Spleen (tissue), 11 donors: ENCODE data around the gene HS3ST4. TPM values are rescaled to one million over a fixed set of nuclear protein-coding genes. Genes with fewer than 3 reads are reported as not detected.

Source experiments
- DNase-seq: peaks from one replicate; pipeline ENCODE4 v3.0.0-alpha.2; 2020
- H3K27ac ChIP-seq, 8 donors: fragments of 200-600 bp; sonication (generic) in 7 of 8; 1 replicate in 4 of 8; 2 replicates in 4 of 8; pipeline versions ENCODE4 v1.5.0 to v1.8.0; 2016 to 2021; ENCODE audit warnings: inconsistent platforms in 4 of 8, mild to moderate bottlenecking in 4 of 8, moderate library complexity in 1 of 8
- H3K27me3 ChIP-seq, 7 donors: fragments of 200-600 bp; sonication (generic) in 6 of 7; replicated peaks in 1 of 7; 1 replicate in 4 of 7; 2 replicates in 3 of 7; pipeline versions ENCODE4 v1.5.0 to v1.8.0; 2016 to 2021; ENCODE audit warnings: inconsistent platforms in 3 of 7, mild to moderate bottlenecking in 1 of 7
- H3K36me3 ChIP-seq, 6 donors: fragments of 200-600 bp; sonication (generic) in 5 of 6; 1 replicate in 4 of 6; 2 replicates in 2 of 6; pipeline versions ENCODE4 v1.5.0 to v1.8.0; 2016 to 2021; ENCODE audit warnings: inconsistent platforms in 2 of 6
- H3K4me1 ChIP-seq, 6 donors: fragments of 200-600 bp; sonication (generic) in 5 of 6; 1 replicate in 3 of 6; 2 replicates in 3 of 6; pipeline versions ENCODE4 v1.5.0 to v1.8.0; 2016 to 2021; ENCODE audit warnings: inconsistent platforms in 3 of 6
- H3K4me3 ChIP-seq, 8 donors: fragments of 200-600 bp; sonication (generic) in 7 of 8; 1 replicate in 4 of 8; 2 replicates in 4 of 8; pipeline versions ENCODE4 v1.5.0 to v1.8.0; 2016 to 2021; ENCODE audit warnings: inconsistent platforms in 4 of 8, mild to moderate bottlenecking in 4 of 8, moderate library complexity in 2 of 8
- H3K9me3 ChIP-seq, 8 donors: fragments of 200-600 bp; sonication (generic) in 7 of 8; 1 replicate in 4 of 8; 2 replicates in 4 of 8; pipeline versions ENCODE4 v1.5.0 to v1.8.0; 2016 to 2021; ENCODE audit warnings: inconsistent platforms in 4 of 8
- POLR2A ChIP-seq, 3 donors: fragments of 450-650 bp; IDR thresholded peaks; one replicate each; pipeline ENCODE4 v1.5.1; 2017; ENCODE audit warnings: antibody characterized with exemption in 3 of 3, mild to moderate bottlenecking in 1 of 3
- POLR2AphosphoS5 ChIP-seq, 3 donors: sonication (generic); formaldehyde crosslinking; IDR thresholded peaks; one replicate each; pipeline ENCODE4 v1.5.1; 2017; ENCODE audit warnings: antibody characterized with exemption in 3 of 3
- WGBS, 5 donors: extraction: QIAGEN DNeasy Blood & Tissue Kit in 3 of 5; methylation state at CpG; one replicate each; pipeline versions ENCODE4 v1.1.5 to v1.1.7; 2013 to 2018; 5-methylcytosine and 5-hydroxymethylcytosine counted together
- intact Hi-C: fragments of 100-400 bp; cut with DNase I; formaldehyde crosslinking; loops from one replicate; pipeline ENCODE4 v1.15.0; 2023; ENCODE audit warnings: low total_unique reads
- polyA plus RNA-seq, 3 donors: library from polyadenylated mRNA; stranded (reverse); fragments of 200-250 nt; gene quantifications; one replicate each; pipeline ENCODE4 v1.2.1, GENCODE V29; 2013
- total RNA-seq, 7 donors: library from RNA; depleted of rRNA in 3 of 7; stranded (reverse); fragments of >200 nt in 3 of 7; fragmentation: NEBNext Ultra II Directional in 4 of 7; extraction: Animal tissue kit (Norgen Biotek cat#: 25700) in 4 of 7; gene quantifications; one replicate each; pipeline versions ENCODE4 v1.1.0 to v1.2.1, GENCODE V29; 2016 to 2021
- TF ChIP-seq, protein P1 (sequence below), 11 experiments: fragments of 200-600 bp in 7 of 11; fragments of 450-650 bp in 4 of 11; sonication (generic) in 4 of 11; IDR thresholded peaks in 8 of 11; conservative IDR thresholded peaks in 3 of 11; 1 replicate in 7 of 11; 2 replicates in 4 of 11; pipeline versions ENCODE4 v1.4.0 to v1.8.0; 2016 to 2021; ENCODE audit warnings: antibody characterized with exemption in 11 of 11, inconsistent platforms in 4 of 11, mild to moderate bottlenecking in 1 of 11
- donor health status: healthy with polysubstance abuse.
- donor health status: DM: no; HTN: no; CAD: no; lungs with moderate emphysema.
- donor health status: DM: no; HTN: no; CAD: no.
- donor health status: Bipolar disorder and iron deficiency.
- donor health status: healthy.
- donor health status: DM: no; HTN: no; CAD: no.
- donor health status: DM: yes; HTN: yes; CAD: no.

Gene HS3ST4
- total and polyA plus RNA-seq, 10 donors = 0.08 to 4.2 (median 1.9) TPM

GRCh38 chr16:25799816-25800215 is 108.1 kb downstream of the HS3ST4 start:
- WGBS, 5 donors = 85 to 92% (median 91%) methylated on average over 1 of the region's 1 CpG

DNA sequence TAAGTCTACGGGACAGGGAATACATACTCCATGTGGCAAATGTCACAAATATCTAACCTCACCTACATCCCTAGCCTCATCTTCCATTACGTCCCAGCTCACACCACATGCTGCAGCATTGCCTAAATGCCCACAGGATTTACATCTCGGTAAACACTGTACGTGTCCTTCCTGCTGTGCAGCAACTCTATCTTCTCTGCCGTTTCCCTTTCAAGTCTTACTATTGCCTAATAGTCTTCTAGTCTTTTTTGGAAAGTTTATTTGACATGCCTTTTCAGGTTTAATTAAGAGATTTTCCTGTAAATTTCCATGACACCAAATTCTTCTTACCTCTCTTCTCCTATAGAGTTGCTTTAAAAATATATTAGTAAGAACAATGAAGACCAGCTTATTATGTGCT is 120.5 kb downstream of the HS3ST4 start:
- TF ChIP-seq POLR2AphosphoS5 (IDR thresholded peaks at IDR 0.05) = no peak
- TF ChIP-seq, protein P1, sequence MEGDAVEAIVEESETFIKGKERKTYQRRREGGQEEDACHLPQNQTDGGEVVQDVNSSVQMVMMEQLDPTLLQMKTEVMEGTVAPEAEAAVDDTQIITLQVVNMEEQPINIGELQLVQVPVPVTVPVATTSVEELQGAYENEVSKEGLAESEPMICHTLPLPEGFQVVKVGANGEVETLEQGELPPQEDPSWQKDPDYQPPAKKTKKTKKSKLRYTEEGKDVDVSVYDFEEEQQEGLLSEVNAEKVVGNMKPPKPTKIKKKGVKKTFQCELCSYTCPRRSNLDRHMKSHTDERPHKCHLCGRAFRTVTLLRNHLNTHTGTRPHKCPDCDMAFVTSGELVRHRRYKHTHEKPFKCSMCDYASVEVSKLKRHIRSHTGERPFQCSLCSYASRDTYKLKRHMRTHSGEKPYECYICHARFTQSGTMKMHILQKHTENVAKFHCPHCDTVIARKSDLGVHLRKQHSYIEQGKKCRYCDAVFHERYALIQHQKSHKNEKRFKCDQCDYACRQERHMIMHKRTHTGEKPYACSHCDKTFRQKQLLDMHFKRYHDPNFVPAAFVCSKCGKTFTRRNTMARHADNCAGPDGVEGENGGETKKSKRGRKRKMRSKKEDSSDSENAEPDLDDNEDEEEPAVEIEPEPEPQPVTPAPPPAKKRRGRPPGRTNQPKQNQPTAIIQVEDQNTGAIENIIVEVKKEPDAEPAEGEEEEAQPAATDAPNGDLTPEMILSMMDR (IDR thresholded peaks at IDR 0.05 in 8 of 11, conservative IDR thresholded peaks at IDR 0.05 in 3 of 11) = no peak
- no peak for TF ChIP-seq POLR2A (IDR thresholded peaks at IDR 0.05)
- Histone ChIP-seq H3K36me3 (no peaks in the 10 kb centered on the region), H3K27ac (no peak overlapping the region), H3K4me1 (no peaks in the 10 kb centered on the region), H3K9me3 (no peaks in the 10 kb centered on the region), H3K27me3 (peaks cover 0 to 8% (median 0%) of the 10 kb centered on the region in 7 donors), H3K4me3 (no peak overlapping the region)
- WGBS, 5 donors = 76 to 88% (median 86%) methylated on average over 5 of the region's 5 CpGs
- intact Hi-C loops = no loop called here
- no peak for DNase-seq

More at GRCh38 chr16:25799816-25800215, 108.1 kb downstream of the HS3ST4 start:
- intact Hi-C loops = no loop called here
- H3K36me3 ChIP-seq = no peaks in the 10 kb centered on the region
- H3K4me3 ChIP-seq = no peak overlapping the region
- peaks cover 0 to 13% (median 0%) of the 10 kb centered on the region in 8 donors for H3K9me3 ChIP-seq
- H3K27me3 ChIP-seq = peaks cover 0 to 13% (median 0%) of the 10 kb centered on the region in 7 donors
- DNase-seq = no peak
- TF ChIP-seq POLR2A (IDR thresholded peaks at IDR 0.05) (no peak), POLR2AphosphoS5 (IDR thresholded peaks at IDR 0.05) (no peak)
- TF ChIP-seq, protein P1 (IDR thresholded peaks at IDR 0.05 in 8 of 11, conservative IDR thresholded peaks at IDR 0.05 in 3 of 11) = no peak
- no peaks in the 10 kb centered on the region for H3K4me1 ChIP-seq
- H3K27ac ChIP-seq = no peak overlapping the region

DNA sequence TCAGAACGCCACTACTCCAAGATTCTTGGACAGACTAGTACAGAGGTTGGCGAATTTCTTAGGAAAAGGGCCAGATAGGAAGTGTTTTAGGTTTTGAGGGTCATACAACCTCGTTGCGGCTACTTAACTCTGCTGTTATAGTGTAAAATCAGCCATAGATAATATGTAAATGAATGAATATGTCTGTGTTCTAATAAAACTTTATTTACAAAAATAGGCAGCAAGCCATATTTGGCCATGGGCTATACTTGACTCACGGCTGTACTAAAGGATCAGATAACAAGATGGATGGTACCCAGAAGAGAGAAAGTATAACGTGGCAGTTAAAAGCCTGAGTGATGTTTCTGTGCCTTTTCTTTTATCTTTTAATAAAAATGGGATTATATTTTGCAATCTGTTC is 125.5 kb downstream of the HS3ST4 start:
- no peaks in the 10 kb centered on the region for H3K36me3 ChIP-seq
- H3K27ac ChIP-seq = no peak overlapping the region
- intact Hi-C loops = no loop called here

GRCh38 chr16:25817876-25818275 is 126.1 kb downstream of the HS3ST4 start:
- TF ChIP-seq POLR2AphosphoS5 (IDR thresholded peaks at IDR 0.05) = no peak
- TF ChIP-seq POLR2A (IDR thresholded peaks at IDR 0.05) = no peak
- TF ChIP-seq, protein P1 (IDR thresholded peaks at IDR 0.05 in 8 of 11, conservative IDR thresholded peaks at IDR 0.05 in 3 of 11) = no peak
- Histone ChIP-seq H3K27me3 (peaks cover 0 to 4% (median 0%) of the 10 kb centered on the region in 7 donors), H3K36me3 (no peaks in the 10 kb centered on the region), H3K27ac (no peak overlapping the region), H3K4me3 (no peak overlapping the region), H3K4me1 (no peaks in the 10 kb centered on the region), H3K9me3 (peaks cover 0 to 5% (median 0%) of the 10 kb centered on the region in 8 donors)
- 84 to 90% (median 88%) methylated on average over 4 of the region's 4 CpGs for WGBS, 5 donors
- intact Hi-C loops = no loop called here
- DNase-seq = no peak

More for the DNA sequence above, 125.5 kb downstream of the HS3ST4 start:
- no peak overlapping the region for H3K4me3 ChIP-seq
- no peak for DNase-seq
- peaks cover 0 to 5% (median 0%) of the 10 kb centered on the region in 8 donors for H3K9me3 ChIP-seq
- no peaks in the 10 kb centered on the region for H3K4me1 ChIP-seq
- H3K27me3 ChIP-seq = peaks cover 0 to under 1% (median 0%) of the 10 kb centered on the region in 7 donors
- TF ChIP-seq, protein P1 (IDR thresholded peaks at IDR 0.05 in 8 of 11, conservative IDR thresholded peaks at IDR 0.05 in 3 of 11) = no peak
- TF ChIP-seq POLR2A (IDR thresholded peaks at IDR 0.05) (no peak), POLR2AphosphoS5 (IDR thresholded peaks at IDR 0.05) (no peak)
- WGBS, 5 donors = 71 to 80% (median 74%) methylated on average over 6 of the region's 6 CpGs
